ENCODE data around the gene PDE2A.

The PDE2A gene

DNA sequence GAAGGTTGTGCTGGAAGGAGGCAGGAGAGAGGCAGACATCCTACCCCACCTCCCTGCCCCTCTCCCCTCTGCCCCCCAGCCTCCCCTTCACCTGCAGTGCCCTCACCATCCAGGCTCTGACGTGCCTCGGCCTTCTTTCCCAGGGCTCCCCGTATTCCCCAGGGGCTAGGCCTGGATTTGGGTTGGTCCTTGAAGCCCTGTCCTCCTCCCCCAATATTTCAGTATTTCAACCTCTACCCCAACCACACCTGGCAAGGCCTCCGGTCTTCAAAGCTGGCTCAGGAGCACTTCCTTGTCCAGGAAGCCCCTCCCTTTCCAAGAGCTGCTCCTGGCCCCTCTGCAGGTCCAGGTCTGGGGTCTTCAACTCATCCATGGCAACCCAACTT is 8.6 kb upstream of the PDE2A start:
- Histone ChIP-seq H3K36me3 (ENCODE audit: insufficient read depth, low read length) (peaks cover 47% of the 10 kb centered on the region), H4K20me1 (ENCODE audit: insufficient read depth, low read length) (peaks cover 53% of the 10 kb centered on the region), H3K9ac (ENCODE audit: low read depth, low read length) (no peak overlapping the region), H2AFZ (ENCODE audit: low read depth, low read length) (no peak overlapping the region), H3K27me3 (ENCODE audit: insufficient read depth, low read length, poor library complexity) (no peaks in the 10 kb centered on the region), H3K79me2 (ENCODE audit: insufficient read depth, low read length) (no peaks in the 10 kb centered on the region), H3K4me1 (ENCODE audit: insufficient read depth, low read length) (no peaks in the 10 kb centered on the region), H3K27ac (ENCODE audit: low read length) (no peak overlapping the region), H3K4me3 (ENCODE audit: low read depth in 1 of 2, low read length in 2 of 2) (no peak overlapping the region), H3K9me3 (ENCODE audit: insufficient read depth, low read length, severe bottlenecking) (no peaks in the 10 kb centered on the region), H3K4me2 (ENCODE audit: insufficient read depth, low read length) (no peak overlapping the region)
- TF ChIP-seq EZH2 (IDR thresholded peaks at IDR 0.05; ENCODE audit: borderline replicate concordance, low read depth, low read length, severe bottlenecking): no peak
- TF ChIP-seq, protein P1, sequence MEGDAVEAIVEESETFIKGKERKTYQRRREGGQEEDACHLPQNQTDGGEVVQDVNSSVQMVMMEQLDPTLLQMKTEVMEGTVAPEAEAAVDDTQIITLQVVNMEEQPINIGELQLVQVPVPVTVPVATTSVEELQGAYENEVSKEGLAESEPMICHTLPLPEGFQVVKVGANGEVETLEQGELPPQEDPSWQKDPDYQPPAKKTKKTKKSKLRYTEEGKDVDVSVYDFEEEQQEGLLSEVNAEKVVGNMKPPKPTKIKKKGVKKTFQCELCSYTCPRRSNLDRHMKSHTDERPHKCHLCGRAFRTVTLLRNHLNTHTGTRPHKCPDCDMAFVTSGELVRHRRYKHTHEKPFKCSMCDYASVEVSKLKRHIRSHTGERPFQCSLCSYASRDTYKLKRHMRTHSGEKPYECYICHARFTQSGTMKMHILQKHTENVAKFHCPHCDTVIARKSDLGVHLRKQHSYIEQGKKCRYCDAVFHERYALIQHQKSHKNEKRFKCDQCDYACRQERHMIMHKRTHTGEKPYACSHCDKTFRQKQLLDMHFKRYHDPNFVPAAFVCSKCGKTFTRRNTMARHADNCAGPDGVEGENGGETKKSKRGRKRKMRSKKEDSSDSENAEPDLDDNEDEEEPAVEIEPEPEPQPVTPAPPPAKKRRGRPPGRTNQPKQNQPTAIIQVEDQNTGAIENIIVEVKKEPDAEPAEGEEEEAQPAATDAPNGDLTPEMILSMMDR (IDR thresholded peaks at IDR 0.05; ENCODE audit: borderline replicate concordance, extremely low read depth, low read length, poor library complexity, severe bottlenecking): no peak
- no peak for ATAC-seq (ENCODE audit: insufficient read depth, low read depth)
- DNase-seq: no peak

DNA sequence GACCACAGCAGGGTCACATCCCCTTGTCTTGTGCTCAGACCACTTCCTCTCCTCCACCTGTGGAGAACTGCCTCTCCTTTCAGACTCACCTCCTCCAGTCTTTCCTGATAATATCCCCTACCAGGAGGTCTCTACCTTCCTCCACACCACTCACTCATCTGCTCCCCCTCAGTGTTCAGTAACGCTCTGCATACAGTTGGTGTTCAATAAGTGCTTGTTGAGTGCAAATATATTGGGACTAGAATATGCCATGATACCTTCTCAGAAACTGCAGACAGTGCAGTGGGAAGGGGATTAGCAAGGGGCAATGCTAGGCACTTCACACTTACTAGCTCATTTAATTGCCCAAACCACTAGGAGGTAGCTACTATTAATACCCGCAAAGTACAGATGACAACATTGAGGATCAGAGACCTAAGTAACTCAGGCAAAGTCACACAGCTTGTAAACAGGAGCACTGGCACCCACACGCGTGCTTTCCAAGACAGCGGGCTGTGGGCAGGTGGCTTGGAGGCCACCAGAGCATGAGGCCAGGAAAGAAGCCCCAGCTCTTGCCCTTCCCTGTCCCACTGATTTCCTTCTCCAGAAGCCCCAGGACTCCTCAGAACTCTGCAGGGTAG is 8.1 kb upstream of the PDE2A start:
- ATAC-seq (ENCODE audit: insufficient read depth, low read depth) (no peak), DNase-seq (no peak)
- H2AFZ ChIP-seq (ENCODE audit: low read depth, low read length): no peak overlapping the region
- TF ChIP-seq EZH2 (IDR thresholded peaks at IDR 0.05; ENCODE audit: borderline replicate concordance, low read depth, low read length, severe bottlenecking): no peak
- TF ChIP-seq, protein P1 (IDR thresholded peaks at IDR 0.05; ENCODE audit: borderline replicate concordance, extremely low read depth, low read length, poor library complexity, severe bottlenecking): no peak
- peaks cover 42% of the 10 kb centered on the region for H3K36me3 ChIP-seq (ENCODE audit: insufficient read depth, low read length)
- H3K9ac ChIP-seq (ENCODE audit: low read depth, low read length): no peak overlapping the region
- H3K4me1 ChIP-seq (ENCODE audit: insufficient read depth, low read length): no peaks in the 10 kb centered on the region
- no peaks in the 10 kb centered on the region for H3K27me3 ChIP-seq (ENCODE audit: insufficient read depth, low read length, poor library complexity)
- H4K20me1 ChIP-seq (ENCODE audit: insufficient read depth, low read length): peaks cover 51% of the 10 kb centered on the region
- H3K4me2 ChIP-seq (ENCODE audit: insufficient read depth, low read length): no peak overlapping the region
- H3K4me3 ChIP-seq (ENCODE audit: low read depth in 1 of 2, low read length in 2 of 2): no peak overlapping the region
- H3K79me2 ChIP-seq (ENCODE audit: insufficient read depth, low read length): no peaks in the 10 kb centered on the region
- no peaks in the 10 kb centered on the region for H3K9me3 ChIP-seq (ENCODE audit: insufficient read depth, low read length, severe bottlenecking)
- H3K27ac ChIP-seq (ENCODE audit: low read length): no peak overlapping the region

DNA sequence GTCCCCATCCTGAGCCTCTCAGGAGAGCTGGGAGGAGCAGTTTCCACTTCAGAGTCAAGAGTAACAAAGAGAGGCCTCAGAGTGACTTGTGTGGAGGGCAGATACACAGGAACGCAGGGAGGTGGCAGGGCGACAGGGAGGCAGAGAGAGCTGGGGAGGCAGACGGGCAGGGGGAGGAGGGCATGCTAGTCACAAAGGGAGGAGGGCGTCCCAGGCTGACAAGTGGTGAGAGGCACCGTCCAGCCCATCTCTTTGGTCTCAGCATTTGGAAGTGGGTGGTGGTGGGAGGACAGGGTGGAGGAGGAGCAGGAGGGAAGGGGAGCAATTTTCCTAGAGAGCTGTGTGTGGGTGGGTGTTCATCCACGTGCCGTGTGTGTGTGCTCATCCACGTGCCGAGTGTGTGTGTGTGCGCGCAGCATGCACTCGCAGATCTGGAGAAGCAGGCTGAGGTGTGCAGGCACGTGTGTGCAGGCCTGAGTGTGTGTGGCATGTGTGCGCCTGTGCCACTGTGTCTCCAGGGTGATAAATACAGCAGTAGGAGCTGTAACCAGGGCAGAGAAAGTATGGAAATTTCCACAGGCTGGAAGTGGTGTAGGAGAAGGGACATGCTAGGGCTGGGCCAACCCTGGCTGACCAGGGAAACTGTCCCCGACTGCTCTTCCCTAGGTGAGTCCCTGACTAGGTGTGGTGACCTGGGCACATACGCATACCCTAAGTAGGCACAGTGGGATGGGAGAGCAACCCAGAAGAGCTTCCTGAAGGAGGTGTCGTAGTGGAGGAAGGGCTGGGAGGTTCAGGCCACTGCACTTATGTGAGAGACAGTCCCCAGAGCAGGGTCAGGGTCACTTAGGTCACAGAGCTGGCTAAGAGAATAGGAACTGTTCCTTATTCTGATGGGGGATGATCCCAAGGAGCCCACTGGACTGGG is 7.3 kb upstream of the PDE2A start:
- no peak overlapping the region for H3K27ac ChIP-seq (ENCODE audit: low read length)
- ATAC-seq (ENCODE audit: insufficient read depth, low read depth) (no peak), DNase-seq (no peak)
- H3K4me3 ChIP-seq (ENCODE audit: low read depth in 1 of 2, low read length in 2 of 2): no peak overlapping the region
- no peak for TF ChIP-seq EZH2 (IDR thresholded peaks at IDR 0.05; ENCODE audit: borderline replicate concordance, low read depth, low read length, severe bottlenecking)
- TF ChIP-seq, protein P1 (IDR thresholded peaks at IDR 0.05; ENCODE audit: borderline replicate concordance, extremely low read depth, low read length, poor library complexity, severe bottlenecking): no peak
- H3K4me2 ChIP-seq (ENCODE audit: insufficient read depth, low read length): no peak overlapping the region
- H4K20me1 ChIP-seq (ENCODE audit: insufficient read depth, low read length): peaks cover 55% of the 10 kb centered on the region
- H3K4me1 ChIP-seq (ENCODE audit: insufficient read depth, low read length): no peaks in the 10 kb centered on the region
- no peaks in the 10 kb centered on the region for H3K79me2 ChIP-seq (ENCODE audit: insufficient read depth, low read length)
- peaks cover 3% of the 10 kb centered on the region for H3K27me3 ChIP-seq (ENCODE audit: insufficient read depth, low read length, poor library complexity)
- H2AFZ ChIP-seq (ENCODE audit: low read depth, low read length): no peak overlapping the region
- H3K9ac ChIP-seq (ENCODE audit: low read depth, low read length): no peak overlapping the region
- H3K9me3 ChIP-seq (ENCODE audit: insufficient read depth, low read length, severe bottlenecking): no peaks in the 10 kb centered on the region
- peaks cover 33% of the 10 kb centered on the region for H3K36me3 ChIP-seq (ENCODE audit: insufficient read depth, low read length)
